ENCODE measurements around the gene TGFBR3. TPM values are rescaled to one million over a fixed set of nuclear protein-coding genes. Genes with fewer than 3 reads are reported as not detected.

The TGFBR3 gene
- total RNA-seq, 1 experiment from 2014 or later: 12.2 TPM

DNA sequence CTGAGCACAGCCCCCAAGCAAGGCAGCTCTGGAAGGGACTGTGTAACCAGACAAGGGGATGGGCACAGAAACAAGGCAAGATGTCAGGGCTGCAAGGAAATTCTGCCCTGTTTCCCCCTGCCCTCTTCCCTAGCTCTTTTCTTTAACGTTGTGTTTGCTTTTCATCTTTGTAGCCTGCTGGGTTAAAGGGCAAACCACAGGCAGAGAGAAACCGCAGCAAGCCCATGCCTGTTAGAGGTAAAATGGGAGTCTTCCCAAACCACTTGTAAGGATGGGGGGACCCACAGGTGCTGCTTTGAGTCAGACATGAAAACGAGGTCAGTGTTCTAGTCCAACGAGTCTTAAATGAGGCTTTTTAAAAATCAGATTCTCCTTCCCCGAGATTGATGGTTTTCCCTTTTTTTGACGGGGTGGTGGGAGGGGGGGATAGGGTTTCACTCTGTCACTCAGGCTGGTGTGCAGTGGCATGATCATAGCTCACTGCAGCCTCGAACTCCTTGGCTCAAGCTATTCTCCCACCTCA, 13.3 kb downstream of the TGFBR3 start:
- Mint-ChIP-seq H3K27ac (ENCODE audit: unreplicated experiment) (peak overlapping the region; percentile 57), H3K4me3 (ENCODE audit: unreplicated experiment) (peak overlapping the region; percentile 31)
- BruUV-seq (replicated peaks): no TSS peak

DNA sequence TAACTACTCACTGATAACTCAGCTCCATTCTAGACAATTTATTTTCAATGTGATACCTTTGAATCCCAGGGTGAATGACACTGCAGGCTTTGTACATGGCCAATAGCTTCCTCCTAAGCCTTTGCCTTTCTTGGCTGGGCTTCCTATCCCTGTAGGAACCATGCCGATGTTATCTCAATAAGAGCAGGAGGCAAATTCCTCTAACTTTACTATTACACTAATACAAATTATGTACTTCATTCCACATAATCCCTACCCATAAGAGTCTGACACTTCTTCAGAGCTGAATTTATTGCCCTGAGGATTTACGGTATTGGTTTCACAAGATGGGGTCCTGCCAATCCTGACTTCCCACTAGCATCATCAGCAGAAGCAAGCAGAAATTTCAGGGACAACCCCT, 14.0 kb downstream of the TGFBR3 start:
- no peaks in the 10 kb centered on the region for H3K36me3 Mint-ChIP-seq (ENCODE audit: insufficient read depth, unreplicated experiment)
- H3K4me3 Mint-ChIP-seq (ENCODE audit: unreplicated experiment): no peak overlapping the region
- H3K9me3 ChIP-seq: no peaks in the 10 kb centered on the region
- H3K27me3 ChIP-seq (replicated peaks; ENCODE audit: control insufficient read depth, insufficient read depth, low read length): no peaks in the 10 kb centered on the region
- peaks cover 20% of the 10 kb centered on the region for H3K4me1 Mint-ChIP-seq (ENCODE audit: low read depth, unreplicated experiment)
- peak overlapping the region; percentile 57 for H3K27ac Mint-ChIP-seq (ENCODE audit: unreplicated experiment)
- TF ChIP-seq, protein P1, sequence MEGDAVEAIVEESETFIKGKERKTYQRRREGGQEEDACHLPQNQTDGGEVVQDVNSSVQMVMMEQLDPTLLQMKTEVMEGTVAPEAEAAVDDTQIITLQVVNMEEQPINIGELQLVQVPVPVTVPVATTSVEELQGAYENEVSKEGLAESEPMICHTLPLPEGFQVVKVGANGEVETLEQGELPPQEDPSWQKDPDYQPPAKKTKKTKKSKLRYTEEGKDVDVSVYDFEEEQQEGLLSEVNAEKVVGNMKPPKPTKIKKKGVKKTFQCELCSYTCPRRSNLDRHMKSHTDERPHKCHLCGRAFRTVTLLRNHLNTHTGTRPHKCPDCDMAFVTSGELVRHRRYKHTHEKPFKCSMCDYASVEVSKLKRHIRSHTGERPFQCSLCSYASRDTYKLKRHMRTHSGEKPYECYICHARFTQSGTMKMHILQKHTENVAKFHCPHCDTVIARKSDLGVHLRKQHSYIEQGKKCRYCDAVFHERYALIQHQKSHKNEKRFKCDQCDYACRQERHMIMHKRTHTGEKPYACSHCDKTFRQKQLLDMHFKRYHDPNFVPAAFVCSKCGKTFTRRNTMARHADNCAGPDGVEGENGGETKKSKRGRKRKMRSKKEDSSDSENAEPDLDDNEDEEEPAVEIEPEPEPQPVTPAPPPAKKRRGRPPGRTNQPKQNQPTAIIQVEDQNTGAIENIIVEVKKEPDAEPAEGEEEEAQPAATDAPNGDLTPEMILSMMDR (IDR thresholded peaks at IDR 0.05; ENCODE audit: insufficient read depth in 1 of 2, low read depth in 1 of 2, low read length in 1 of 2, severe bottlenecking in 1 of 2, unreplicated experiment in 1 of 2): no peak
- no peaks in the 10 kb centered on the region for H3K27me3 Mint-ChIP-seq (ENCODE audit: insufficient read depth, unreplicated experiment)
- H3K4me1 ChIP-seq: peaks cover 4% of the 10 kb centered on the region
- CTCF ChIA-PET: no interaction called here
- intact Hi-C loops (cut with micrococcal nuclease; ENCODE audit: unreplicated experiment): no loop called here
- no TSS peak for BruUV-seq (replicated peaks)
- H3K9me3 Mint-ChIP-seq (ENCODE audit: unreplicated experiment): no peaks in the 10 kb centered on the region
- H3K4me3 ChIP-seq (ENCODE audit: low read depth, low read length): no peak overlapping the region
- POLR2A ChIA-PET: no interaction called here
- no peaks in the 10 kb centered on the region for H3K36me3 ChIP-seq (ENCODE audit: control insufficient read depth, insufficient read depth, low read length)
- DNase-seq: no peak

More for the DNA sequence above, 13.3 kb downstream of the TGFBR3 start:
- no peak for DNase-seq
- TF ChIP-seq, protein P1 (IDR thresholded peaks at IDR 0.05; ENCODE audit: insufficient read depth in 1 of 2, low read depth in 1 of 2, low read length in 1 of 2, severe bottlenecking in 1 of 2, unreplicated experiment in 1 of 2): no peak
- Histone ChIP-seq H3K27me3 (replicated peaks; ENCODE audit: control insufficient read depth, insufficient read depth, low read length) (no peaks in the 10 kb centered on the region), H3K4me1 (peaks cover 4% of the 10 kb centered on the region), H3K36me3 (ENCODE audit: control insufficient read depth, insufficient read depth, low read length) (no peaks in the 10 kb centered on the region), H3K4me3 (ENCODE audit: low read depth, low read length) (no peak overlapping the region), H3K9me3 (no peaks in the 10 kb centered on the region)
- Mint-ChIP-seq H3K27me3 (ENCODE audit: insufficient read depth, unreplicated experiment) (no peaks in the 10 kb centered on the region), H3K4me1 (ENCODE audit: low read depth, unreplicated experiment) (peaks cover 20% of the 10 kb centered on the region), H3K36me3 (ENCODE audit: insufficient read depth, unreplicated experiment) (no peaks in the 10 kb centered on the region), H3K9me3 (ENCODE audit: unreplicated experiment) (no peaks in the 10 kb centered on the region)
- ChIA-PET POLR2A (no interaction called here), CTCF (no interaction called here)
- intact Hi-C loops (cut with micrococcal nuclease; ENCODE audit: unreplicated experiment): no loop called here

DNA sequence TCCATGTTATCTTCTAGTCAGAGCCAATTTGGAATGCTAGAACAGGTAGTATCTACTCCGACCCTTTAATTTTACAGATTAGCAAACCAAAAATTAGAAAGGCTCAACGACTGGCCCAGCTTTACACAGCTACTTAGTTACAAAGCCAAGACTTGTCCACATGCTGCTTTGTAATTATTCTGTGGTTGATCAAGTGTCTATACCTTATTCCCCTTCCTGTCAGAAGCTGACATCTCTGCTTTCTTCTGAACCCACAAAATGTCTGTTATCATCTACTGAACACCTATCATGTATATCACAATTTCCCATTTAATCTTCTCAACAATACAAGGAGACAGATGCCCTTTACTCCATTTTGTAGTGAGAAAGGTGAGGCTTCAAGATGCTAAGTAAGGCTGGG, 15.6 kb downstream of the TGFBR3 start:
- POLR2A ChIA-PET: interaction anchor here (0.7 kb wide), 1 partner anchor 311 kb away, joined by 3 read pairs; no protein-coding TSS in a partner anchor
- CTCF ChIA-PET: no interaction called here
- no TSS peak for BruUV-seq (replicated peaks)

More for the DNA sequence above, 15.6 kb downstream of the TGFBR3 start:
- H3K4me3 ChIP-seq (ENCODE audit: low read depth, low read length): no peak overlapping the region
- H3K9me3 Mint-ChIP-seq (ENCODE audit: unreplicated experiment): no peaks in the 10 kb centered on the region
- no peaks in the 10 kb centered on the region for H3K36me3 Mint-ChIP-seq (ENCODE audit: insufficient read depth, unreplicated experiment)
- no peak for DNase-seq
- H3K27me3 ChIP-seq (replicated peaks; ENCODE audit: control insufficient read depth, insufficient read depth, low read length): no peaks in the 10 kb centered on the region
- intact Hi-C loops (cut with micrococcal nuclease; ENCODE audit: unreplicated experiment): no loop called here
- no peaks in the 10 kb centered on the region for H3K9me3 ChIP-seq
- peaks cover 12% of the 10 kb centered on the region for H3K4me1 Mint-ChIP-seq (ENCODE audit: low read depth, unreplicated experiment)
- TF ChIP-seq, protein P1 (IDR thresholded peaks at IDR 0.05; ENCODE audit: insufficient read depth in 1 of 2, low read depth in 1 of 2, low read length in 1 of 2, severe bottlenecking in 1 of 2, unreplicated experiment in 1 of 2): no peak
- H3K4me3 Mint-ChIP-seq (ENCODE audit: unreplicated experiment): no peak overlapping the region
- no peaks in the 10 kb centered on the region for H3K27me3 Mint-ChIP-seq (ENCODE audit: insufficient read depth, unreplicated experiment)
- no peak overlapping the region for H3K27ac Mint-ChIP-seq (ENCODE audit: unreplicated experiment)
- H3K36me3 ChIP-seq (ENCODE audit: control insufficient read depth, insufficient read depth, low read length): no peaks in the 10 kb centered on the region
- peaks cover 4% of the 10 kb centered on the region for H3K4me1 ChIP-seq
